BJ (cell line): ENCODE measurements around the gene POLG2. TPM values are rescaled to one million over a fixed set of nuclear protein-coding genes. Genes with fewer than 3 reads are reported as not detected.
"Not testable (repeated sequence)": the region's sequence is repeated elsewhere in the genome, so short reads cannot be mapped to it uniquely, and the experiment has no call there.

Experiments used
- CTCF ChIA-PET: fragments of 350-600 bp; formaldehyde crosslinking; extraction: SDS; loops from one replicate; lab custom pipeline; 2021; ENCODE audit warnings: antibody characterized with exemption, inconsistent platforms; lab: Yijun Ruan, JAX
- POLR2A ChIA-PET: fragments of 300-600 bp; sonication (Branson Sonifier 250); formaldehyde crosslinking; extraction: SDS; loops from one replicate; lab custom pipeline; 2021; ENCODE audit warnings: antibody characterized with exemption; lab: Charles Lee
- DNase-seq: peaks from one replicate; pipeline ENCODE4 v3.0.0-alpha.2; 2011; ENCODE audit warnings: low read depth
- H3K27me3 ChIP-seq: 2 replicates; pipeline ENCODE4 v1.6.0; 2011; ENCODE audit warnings: low read length; ENCODE audit not compliant: control insufficient read depth, insufficient read depth
- H3K36me3 ChIP-seq: 2 replicates; pipeline ENCODE4 v1.5.1; 2011; ENCODE audit warnings: low read length; ENCODE audit not compliant: control insufficient read depth, insufficient read depth
- H3K4me3 ChIP-seq: 2 replicates; pipeline ENCODE4 v1.5.1; 2011; ENCODE audit warnings: low read depth, mild to moderate bottlenecking, control low read depth, low read length
- polyA plus RNA-seq: library from polyadenylated mRNA; depleted of rRNA; stranded (reverse); fragments of >200 nt; gene quantifications from 2 replicates; pipeline ENCODE4 v1.2.3, GENCODE V29; 2011
- TF ChIP-seq, protein P1 (sequence below): IDR thresholded peaks from 2 replicates; pipeline ENCODE4 v1.5.1; 2011; ENCODE audit warnings: low read depth, mild to moderate bottlenecking, control low read depth, inconsistent platforms, low read length, moderate library complexity; ENCODE audit not compliant: insufficient read depth

POLG2 gene
- polyA plus RNA-seq, 1 experiment = 4.5 TPM

GRCh38 chr17:64480951-64481350, 15.9 kb downstream of the POLG2 start:
- TF ChIP-seq, protein P1, sequence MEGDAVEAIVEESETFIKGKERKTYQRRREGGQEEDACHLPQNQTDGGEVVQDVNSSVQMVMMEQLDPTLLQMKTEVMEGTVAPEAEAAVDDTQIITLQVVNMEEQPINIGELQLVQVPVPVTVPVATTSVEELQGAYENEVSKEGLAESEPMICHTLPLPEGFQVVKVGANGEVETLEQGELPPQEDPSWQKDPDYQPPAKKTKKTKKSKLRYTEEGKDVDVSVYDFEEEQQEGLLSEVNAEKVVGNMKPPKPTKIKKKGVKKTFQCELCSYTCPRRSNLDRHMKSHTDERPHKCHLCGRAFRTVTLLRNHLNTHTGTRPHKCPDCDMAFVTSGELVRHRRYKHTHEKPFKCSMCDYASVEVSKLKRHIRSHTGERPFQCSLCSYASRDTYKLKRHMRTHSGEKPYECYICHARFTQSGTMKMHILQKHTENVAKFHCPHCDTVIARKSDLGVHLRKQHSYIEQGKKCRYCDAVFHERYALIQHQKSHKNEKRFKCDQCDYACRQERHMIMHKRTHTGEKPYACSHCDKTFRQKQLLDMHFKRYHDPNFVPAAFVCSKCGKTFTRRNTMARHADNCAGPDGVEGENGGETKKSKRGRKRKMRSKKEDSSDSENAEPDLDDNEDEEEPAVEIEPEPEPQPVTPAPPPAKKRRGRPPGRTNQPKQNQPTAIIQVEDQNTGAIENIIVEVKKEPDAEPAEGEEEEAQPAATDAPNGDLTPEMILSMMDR = no peak

DNA sequence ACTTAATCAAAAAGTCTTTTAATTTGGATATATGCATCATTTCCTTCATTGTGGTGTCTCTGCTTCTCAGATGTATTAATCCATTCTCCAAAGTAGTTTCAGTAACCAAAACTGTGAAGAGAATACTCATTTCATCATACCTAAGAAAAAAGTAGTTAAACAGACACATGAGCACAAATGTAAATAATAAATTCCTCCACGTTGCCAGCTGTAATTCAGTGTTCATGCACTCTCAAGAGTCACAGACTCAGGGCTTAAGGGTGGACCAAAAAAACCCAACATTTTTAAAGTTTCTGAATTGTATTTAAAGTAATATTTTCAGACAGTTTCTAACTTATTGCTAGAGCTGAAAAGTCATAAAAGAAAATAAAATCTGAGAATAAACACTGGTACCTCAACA, 19.0 kb downstream of the POLG2 start:
- POLR2A ChIA-PET = no interaction called here
- DNase-seq = no peak
- no peak overlapping the region for H3K4me3 ChIP-seq
- TF ChIP-seq, protein P1 = no peak
- H3K36me3 ChIP-seq = no peaks in the 10 kb centered on the region
- H3K27me3 ChIP-seq = no peaks in the 10 kb centered on the region
- CTCF ChIA-PET = interaction anchor here (0.6 to 1.8 kb wide), 7 partner anchors 10 to 701 kb away, joined by 3 to 5 read pairs (median 4); no protein-coding TSS in a partner anchor

More at GRCh38 chr17:64480951-64481350, 15.9 kb downstream of the POLG2 start:
- Histone ChIP-seq H3K4me3 (no peak overlapping the region), H3K36me3 (0 out of 2 replicates have a peak, but pooled peaks cover 1% of the 10 kb centered on the region), H3K27me3 (no peaks in the 10 kb centered on the region)
- DNase-seq = no peak
- ChIA-PET CTCF (interaction anchor here (0.6 to 4.7 kb wide), 5 partner anchors 10 to 167 kb away, joined by 3 to 19 read pairs (median 3); no protein-coding TSS in a partner anchor), POLR2A (no interaction called here)

- TF ChIP-seq, protein P1 = no peak
- POLR2A ChIA-PET = no interaction called here
- H3K4me3 ChIP-seq = no peak overlapping the region
- no peaks in the 10 kb centered on the region for H3K36me3 ChIP-seq
- CTCF ChIA-PET = no interaction called here
- H3K27me3 ChIP-seq = no peaks in the 10 kb centered on the region
- DNase-seq = no peak
Observed at GRCh38 chr17:64472564-64472963, 24.3 kb downstream of the POLG2 start.

GRCh38 chr17:64471440-64471839, 25.4 kb downstream of the POLG2 start:
- no peak for DNase-seq
- Histone ChIP-seq H3K4me3 (no peak overlapping the region), H3K36me3 (no peaks in the 10 kb centered on the region), H3K27me3 (no peaks in the 10 kb centered on the region)
- TF ChIP-seq, protein P1 = no peak
- CTCF ChIA-PET = no interaction called here
- POLR2A ChIA-PET = no interaction called here

DNA sequence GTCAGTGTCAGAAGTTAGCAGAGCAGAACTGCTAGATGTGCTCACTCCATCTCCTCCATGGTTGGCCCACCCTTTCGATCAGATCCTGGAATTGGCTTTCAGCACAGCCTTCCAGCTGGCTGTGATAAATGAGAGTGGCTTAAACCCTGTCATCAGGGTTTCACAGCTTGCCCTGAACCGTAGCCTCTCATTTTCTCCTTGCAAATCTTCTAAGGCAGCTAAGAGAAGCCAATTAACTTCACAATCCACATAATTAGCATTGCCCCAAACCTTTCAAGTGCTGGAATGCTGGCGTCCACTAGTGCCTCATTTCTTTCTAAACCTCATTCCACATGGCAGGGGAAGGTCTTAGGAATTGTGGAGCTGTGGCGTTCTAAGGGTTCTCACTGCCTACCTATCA, 26.2 kb downstream of the POLG2 start:
- ChIA-PET POLR2A (no interaction called here), CTCF (interaction anchor here (1.1 kb wide), 1 partner anchor 149 kb away, joined by 4 read pairs; no protein-coding TSS in a partner anchor)
- H3K4me3 ChIP-seq = no peak overlapping the region
- H3K36me3 ChIP-seq = no peaks in the 10 kb centered on the region
- H3K27me3 ChIP-seq = no peaks in the 10 kb centered on the region
- TF ChIP-seq, protein P1 = no peak
- no peak for DNase-seq

DNA sequence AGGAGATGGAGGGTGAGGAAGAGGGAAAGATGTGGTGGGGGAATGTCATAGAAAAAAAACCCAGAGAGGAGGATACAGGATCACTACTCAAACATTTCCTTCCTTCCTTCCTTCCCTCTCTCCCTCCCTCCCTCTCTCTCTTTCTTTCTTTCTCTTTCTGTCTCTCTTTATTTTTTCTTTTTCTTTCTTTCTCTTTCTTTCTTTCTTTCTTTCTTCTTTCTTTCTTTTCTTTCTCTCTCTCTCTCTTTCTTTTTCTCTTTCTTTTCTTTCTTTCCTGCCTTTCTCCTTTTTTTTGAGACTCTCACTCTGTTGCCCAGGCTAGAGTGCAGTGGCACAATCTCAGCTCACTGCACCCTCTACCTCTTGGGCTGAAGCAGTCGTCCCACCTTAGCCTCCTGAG, 30.0 kb downstream of the POLG2 start:
- POLR2A ChIA-PET, H3K27me3 ChIP-seq, DNase-seq, H3K4me3 ChIP-seq, H3K36me3 ChIP-seq: not testable (repeated sequence)
- CTCF ChIA-PET = interaction anchor here (1.0 to 1.7 kb wide), 6 partner anchors 10 to 47 kb away, joined by 3 to 5 read pairs (median 4); no protein-coding TSS in a partner anchor
